K562 (cell line): Measurements from ENCODE around the gene ZCCHC24. TPM values are rescaled to one million over a fixed set of nuclear protein-coding genes. Genes with fewer than 3 reads are reported as not detected.
A peak's percentile ranks its signal among the peaks of the same experiment; 100 is the strongest.

ENCODE experiments used
- BRF1 ChIP-seq: IDR thresholded peaks from 3 replicates; pipeline ENCODE4 v1.6.1; 2011; ENCODE audit warnings: borderline replicate concordance, mild to moderate bottlenecking; ENCODE audit not compliant: insufficient read length; ENCODE audit errors: extremely low read depth
- FIP1L1 ChIP-seq: fragments of 200-400 bp; formaldehyde crosslinking; IDR thresholded peaks from 2 replicates; pipeline ENCODE4 v1.6.1; 2018; ENCODE audit warnings: mild to moderate bottlenecking, low read depth, low read length; ENCODE audit not compliant: poor library complexity, severe bottlenecking
- KLF16 ChIP-seq: IDR thresholded peaks from 2 replicates; pipeline ENCODE4 v1.6.1; 2016; ENCODE audit warnings: antibody characterized with exemption
- NEUROD1 ChIP-seq: fragments of 150-350 bp; IDR thresholded peaks from 2 replicates; pipeline ENCODE4 v1.6.1; 2014; ENCODE audit warnings: borderline replicate concordance, low read length, low read depth; ENCODE audit not compliant: partially characterized antibody
- NFIC ChIP-seq: fragments of 450-650 bp; IDR thresholded peaks from 2 replicates; pipeline ENCODE4 v1.6.1; 2017; ENCODE audit warnings: mild to moderate bottlenecking, inconsistent platforms
- PHB2 ChIP-seq: fragments of 450-650 bp; IDR thresholded peaks from 2 replicates; pipeline ENCODE4 v1.6.1; 2017; ENCODE audit warnings: low read depth
- POLR2G ChIP-seq: fragments of 200-400 bp; formaldehyde crosslinking; IDR thresholded peaks from 2 replicates; pipeline ENCODE4 v1.6.1; 2017; ENCODE audit warnings: low read depth, mild to moderate bottlenecking, antibody characterized with exemption, low read length, moderate library complexity
- ZBTB12 ChIP-seq: fragments of 250-450 bp; sonication (Bioruptor Pico); IDR thresholded peaks from 2 replicates; pipeline ENCODE4 v1.4.0; 2020
- ZBTB26 ChIP-seq: fragments of 450-650 bp; formaldehyde crosslinking; IDR thresholded peaks from 2 replicates; pipeline ENCODE4 v1.4.0; 2022; ENCODE audit warnings: missing genetic modification characterization
- ZFPM2 ChIP-seq: fragments of 250-450 bp; sonication (Bioruptor Pico); IDR thresholded peaks from 2 replicates; pipeline ENCODE4 v1.5.1; 2022; ENCODE audit warnings: mild to moderate bottlenecking
- ZNF274 ChIP-seq: IDR thresholded peaks from 2 replicates; pipeline ENCODE4 v1.6.1; 2011; ENCODE audit warnings: low read depth, mild to moderate bottlenecking, low read length, moderate library complexity, borderline replicate concordance
- ZNF318 ChIP-seq, 2 experiments: fragments of 450-650 bp; IDR thresholded peaks; 2 replicates each; pipeline ENCODE4 v1.6.1; 2016; ENCODE audit warnings: mild to moderate bottlenecking in 2 of 2, borderline replicate concordance in 1 of 2, low read depth in 1 of 2, moderate library complexity in 1 of 2
- ZNF445 ChIP-seq: fragments of 250-450 bp; sonication (Bioruptor Pico); IDR thresholded peaks from 2 replicates; pipeline ENCODE4 v1.4.0; 2020; ENCODE audit warnings: low read depth, mild to moderate bottlenecking, moderate library complexity
- ZNF639 ChIP-seq, 2 experiments: fragments of 200-800 bp in 1 of 2; sonication (Bioruptor generic) in 1 of 2; sonication (generic) in 1 of 2; formaldehyde crosslinking in 1 of 2; IDR thresholded peaks in 1 of 2; conservative IDR thresholded peaks in 1 of 2; 2 replicates each; pipeline versions ENCODE4 v1.5.0 to v1.6.1; 2016 to 2020; ENCODE audit warnings: missing compliant biosample characterization in 1 of 2, missing genetic modification characterization in 1 of 2, missing genetic modification reagents in 1 of 2
- polyA plus RNA-seq, 8 experiments: library from polyadenylated mRNA; depleted of rRNA in 4 of 8; stranded (reverse) in 5 of 8; unstranded in 3 of 8; fragments of >200 nt; fragmentation: Nextera tagmentation in 2 of 8; fragmentation: Illumina TruSeq in 1 of 8; extraction: Ambion mirVana in 2 of 8; extraction: Trizol in 1 of 8; gene quantifications; 2 replicates each; pipeline versions ENCODE4 v1.2.1 to v1.2.3, GENCODE V29; 2011 to 2014; ENCODE audit warnings: inconsistent platforms in 1 of 8, missing spikeins in 1 of 8
- total RNA-seq, 7 experiments: library from RNA; depleted of rRNA in 6 of 7; stranded (reverse); fragments of >200 nt in 6 of 7; fragmentation: Illumina TruSeq in 2 of 7; extraction: Trizol in 2 of 7; gene quantifications; 2 replicates each; pipeline versions ENCODE4 v1.2.1 to v1.2.3, GENCODE V29; 2011 to 2021; ENCODE audit warnings: low replicate concordance in 1 of 7

Gene ZCCHC24
- total and polyA plus RNA-seq, 9 of the 15 experiments (the other 6 are each of a cell fraction or from before 2014, with no cell fraction given) = 0.84 to 11.0 (median 4.6) TPM

GRCh38 chr10:79445161-79445976 lies at the start of gene ZCCHC24 (continued):
- TF ChIP-seq ZNF639 (CRISPR knock-in tag; conservative IDR thresholded peaks at IDR 0.05 in 1 of 2, IDR thresholded peaks at IDR 0.05 in 1 of 2) (peak in 1 of 2 experiments; percentile 21; a peak in 1 of 4 replicates), FIP1L1 (peak; percentile 26), ZNF274 (no peak), PHB2 (no peak), ZNF445 (CRISPR knock-in tag) (no peak), NFIC (no peak), POLR2G (peak; percentile 89), ZFPM2 (CRISPR knock-in tag) (no peak), ZBTB26 (CRISPR knock-in tag) (no peak), ZNF318 (IDR thresholded peaks at IDR 0.05; ENCODE audit: borderline replicate concordance in 1 of 2, low read depth in 1 of 2) (no peak), KLF16 (no peak), ZBTB12 (no peak), BRF1 (no peak), NEUROD1 (no peak)
